Measurements from ENCODE around the gene PZP.
"Not testable (repeated sequence)": the region's sequence is repeated elsewhere in the genome, so short reads cannot be mapped to it uniquely, and the experiment has no call there.

Gene PZP

DNA sequence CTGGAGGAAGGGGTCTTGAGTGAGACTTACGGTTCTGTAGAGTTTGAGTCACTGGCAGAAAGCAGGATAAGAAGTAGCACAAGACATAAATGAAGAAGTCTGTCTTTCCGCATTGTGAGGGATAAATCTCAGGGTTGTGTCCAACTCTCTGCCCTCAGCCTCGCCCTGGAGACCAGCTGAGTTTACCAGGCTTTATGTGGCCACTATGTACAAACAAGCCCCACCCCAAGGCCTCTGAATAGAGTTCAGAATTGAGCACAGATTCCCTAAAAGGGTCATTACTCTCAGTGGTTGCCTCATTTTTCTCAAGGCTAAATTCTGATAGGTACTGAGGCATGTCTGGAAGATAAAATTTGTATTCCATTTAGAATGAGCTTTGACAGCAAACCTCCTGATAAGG is at the start of gene PZP:
TSS of gene PZP (minus strand) at position 167 of the 400 bp plus-strand sequence. CDS start at position 113, 54 bp downstream.
- no peak for DNase-seq (ENCODE audit: low read depth in 2 of 2, low spot score in 1 of 2)

DNA sequence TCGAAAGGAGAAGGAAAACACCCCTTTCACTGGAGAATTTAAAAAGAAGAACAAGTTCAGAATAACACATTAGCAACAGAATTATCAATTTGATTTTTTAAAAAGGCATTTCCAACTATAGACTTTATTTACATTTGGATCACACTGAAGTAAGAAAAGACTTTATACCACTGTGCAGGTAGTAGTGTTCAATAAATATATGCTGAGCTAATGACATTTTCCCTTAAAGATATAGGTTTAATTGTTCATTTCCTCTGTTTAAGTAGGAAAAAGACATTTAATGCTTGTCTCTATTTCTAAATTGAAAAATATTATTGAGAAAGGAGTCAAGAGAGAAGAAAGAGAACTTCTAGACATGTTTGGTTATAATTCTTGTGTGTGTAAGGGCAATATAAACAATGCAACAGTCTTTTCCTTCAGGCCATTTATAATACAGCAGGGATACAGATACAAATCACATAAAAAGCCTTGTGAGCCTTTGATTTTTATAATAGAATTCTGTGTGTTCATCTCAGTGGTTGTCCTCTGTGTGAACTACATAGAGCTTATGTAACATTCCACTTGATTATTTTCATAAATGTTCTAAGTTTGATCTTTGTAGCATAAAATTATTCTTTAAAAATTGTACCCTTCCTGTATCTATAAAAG is 48.7 kb upstream of the PZP start:
- no peak for DNase-seq (ENCODE audit: low read depth in 2 of 2, low spot score in 1 of 2)

DNA sequence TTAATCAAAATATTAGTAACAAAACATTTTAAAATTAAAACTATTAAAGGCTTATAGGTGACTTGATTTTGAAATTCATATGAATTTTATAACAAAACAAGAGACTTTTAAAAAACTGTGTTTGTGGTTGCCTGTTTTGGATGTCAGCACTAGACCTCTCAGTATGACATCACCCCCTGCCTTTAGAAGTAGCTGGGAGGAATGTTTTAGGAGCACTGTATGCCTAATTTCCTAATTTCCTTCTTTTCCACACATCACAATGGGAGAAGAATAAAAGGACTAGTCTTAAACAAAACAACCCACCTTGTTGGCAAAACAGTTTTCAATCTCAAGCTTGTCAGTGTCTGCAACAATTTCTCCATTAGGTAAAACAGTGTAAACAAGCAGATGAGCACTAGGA is 48.1 kb upstream of the PZP start:
- DNase-seq (ENCODE audit: low read depth in 2 of 2, low spot score in 1 of 2): no peak

DNA sequence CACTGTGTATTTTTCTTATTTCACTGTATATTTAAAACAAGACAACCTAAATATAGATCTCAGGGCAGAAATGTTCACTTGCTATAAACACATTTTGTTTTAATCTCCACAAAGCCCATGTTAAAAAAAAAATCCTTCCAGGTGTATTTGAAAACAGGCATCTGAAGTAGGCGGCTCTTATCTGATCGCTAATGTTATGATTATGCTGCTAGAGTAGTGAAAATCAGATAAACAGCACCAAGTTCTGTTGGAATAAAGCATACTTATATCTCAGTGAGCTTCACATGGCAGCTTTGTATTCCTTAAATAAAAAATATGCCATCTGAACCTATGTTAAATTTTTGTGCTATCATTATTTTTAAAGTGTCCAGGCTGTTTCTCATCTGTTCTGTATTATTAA is 47.6 kb upstream of the PZP start:
- no peak for DNase-seq (ENCODE audit: low read depth in 2 of 2, low spot score in 1 of 2)

DNA sequence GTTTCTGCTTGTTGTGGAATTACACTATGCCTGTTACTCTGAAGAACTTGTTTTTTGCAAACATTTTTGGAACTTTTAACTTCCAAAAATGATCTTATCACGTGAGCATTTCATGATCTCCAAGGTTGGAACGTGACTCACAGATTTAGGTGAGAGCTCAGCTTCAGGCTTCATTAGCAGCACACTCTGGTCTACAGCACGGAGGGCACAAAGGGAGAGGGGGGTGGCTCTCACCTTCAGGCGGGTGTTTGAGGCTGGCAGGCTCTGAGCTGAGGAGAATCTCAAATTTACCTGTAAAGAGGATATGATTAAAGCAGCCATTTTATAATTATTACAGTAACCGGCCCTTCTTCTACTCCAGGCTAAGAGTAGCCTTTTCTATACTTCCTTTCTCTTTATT is 45.3 kb upstream of the PZP start:
- DNase-seq (ENCODE audit: low read depth in 2 of 2, low spot score in 1 of 2): no peak

DNA sequence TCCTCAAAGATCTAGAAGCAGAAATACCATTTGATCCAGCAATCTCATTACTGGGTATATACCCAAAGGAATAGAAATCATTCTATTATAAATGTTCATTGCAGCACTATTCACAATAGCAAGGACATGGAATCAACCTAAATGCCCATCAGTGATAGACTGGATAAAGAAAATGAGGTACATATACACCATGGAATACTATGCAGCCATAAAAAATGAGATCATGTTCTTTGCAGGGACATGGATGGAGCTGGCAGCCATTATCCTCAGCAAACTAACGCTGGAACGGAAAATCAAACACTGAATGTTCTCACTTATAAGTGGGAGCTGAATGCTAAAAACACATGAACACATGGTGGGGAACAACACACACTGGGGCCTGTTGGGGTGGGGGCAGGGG is 44.6 kb upstream of the PZP start:
- not testable (repeated sequence) for DNase-seq (ENCODE audit: low read depth in 2 of 2, low spot score in 1 of 2)

DNA sequence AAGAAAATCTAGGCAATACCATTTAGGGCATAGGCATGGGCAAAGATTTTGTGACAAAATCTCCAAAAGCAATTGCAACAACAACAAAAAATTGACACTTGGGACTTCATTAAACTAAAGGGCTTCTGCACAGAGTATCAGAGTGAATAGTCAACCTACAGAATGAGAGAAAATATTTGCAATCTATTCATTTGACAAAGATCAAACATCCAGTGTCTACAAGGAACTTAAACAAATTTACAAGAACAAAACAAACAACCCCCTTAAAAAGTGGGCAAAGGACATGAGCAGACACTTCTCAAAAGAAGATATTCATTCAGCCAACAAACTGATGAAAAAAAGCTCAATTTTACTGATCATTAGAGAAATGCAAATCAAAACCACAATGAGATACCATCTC is 44.1 kb upstream of the PZP start:
- no peak for DNase-seq (ENCODE audit: low read depth in 2 of 2, low spot score in 1 of 2)

DNA sequence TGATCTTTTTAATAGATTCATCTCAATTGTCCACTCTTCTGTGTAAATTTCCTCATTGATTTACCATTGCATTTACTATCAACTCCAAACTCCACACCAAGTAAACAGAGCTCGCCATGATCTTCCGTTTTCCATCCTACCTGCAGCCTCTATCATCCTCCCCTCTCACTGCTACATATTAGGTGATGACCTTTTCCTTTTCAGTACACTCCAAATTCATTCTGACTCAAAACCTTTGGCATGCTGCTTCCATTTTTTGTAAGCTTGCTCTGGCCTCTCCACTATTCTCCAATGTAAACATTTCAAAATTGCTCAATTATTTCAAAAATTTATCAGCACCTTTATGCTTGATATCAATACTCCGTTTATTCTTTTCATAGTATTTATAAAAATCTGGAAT is 40.2 kb upstream of the PZP start:
- DNase-seq (ENCODE audit: low read depth in 2 of 2, low spot score in 1 of 2): no peak

DNA sequence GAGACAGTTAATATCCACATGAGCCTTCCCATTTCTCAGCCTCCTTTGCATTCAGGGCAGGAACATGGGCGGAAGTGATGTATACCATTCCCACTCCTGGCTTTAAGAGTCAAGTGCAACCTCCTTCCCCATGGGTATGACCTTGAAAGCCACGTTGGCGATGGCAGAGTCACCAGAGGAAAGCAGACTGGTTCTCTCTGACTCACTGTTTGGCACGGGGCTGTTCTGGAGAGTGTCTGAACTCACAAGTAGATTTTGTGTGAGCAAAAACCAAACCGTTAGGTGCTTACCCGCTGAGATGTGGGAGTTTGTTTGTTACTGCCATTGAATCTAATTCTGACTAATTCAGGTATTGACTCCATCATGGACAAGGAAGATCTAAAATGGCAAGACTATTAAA is 36.7 kb upstream of the PZP start:
- DNase-seq (ENCODE audit: low read depth in 2 of 2, low spot score in 1 of 2): no peak

DNA sequence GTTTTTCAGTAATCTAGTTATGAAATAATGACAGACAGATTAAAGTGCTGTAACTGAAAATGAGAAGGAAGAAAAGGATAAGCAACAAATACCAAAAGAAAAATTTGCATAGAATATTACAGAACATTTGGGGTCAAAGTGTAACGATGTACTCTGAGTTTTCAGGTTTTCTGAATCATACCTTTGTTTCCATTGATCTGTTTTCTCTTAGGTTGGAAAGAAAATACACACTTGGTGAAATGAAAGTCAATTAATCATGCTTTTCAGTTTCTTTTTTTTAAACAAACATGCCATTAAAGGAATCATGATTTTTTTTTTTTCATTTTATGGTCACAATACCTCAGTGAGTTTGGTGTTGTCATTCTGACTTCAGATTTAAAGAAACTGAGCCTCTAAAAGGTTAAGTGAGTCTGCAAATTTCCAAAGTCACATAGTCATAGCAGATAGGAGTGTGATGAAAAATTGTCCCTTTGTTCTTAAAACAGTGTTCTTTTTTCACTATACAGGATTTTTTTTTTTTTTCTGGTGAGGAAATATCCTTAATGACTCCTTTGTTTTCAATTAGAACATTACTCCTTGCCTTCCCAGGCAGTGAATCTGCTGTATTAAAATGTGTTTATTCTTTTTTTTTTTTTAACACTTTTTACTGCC is 35.9 kb upstream of the PZP start:
- no peak for DNase-seq (ENCODE audit: low read depth in 2 of 2, low spot score in 1 of 2)

DNA sequence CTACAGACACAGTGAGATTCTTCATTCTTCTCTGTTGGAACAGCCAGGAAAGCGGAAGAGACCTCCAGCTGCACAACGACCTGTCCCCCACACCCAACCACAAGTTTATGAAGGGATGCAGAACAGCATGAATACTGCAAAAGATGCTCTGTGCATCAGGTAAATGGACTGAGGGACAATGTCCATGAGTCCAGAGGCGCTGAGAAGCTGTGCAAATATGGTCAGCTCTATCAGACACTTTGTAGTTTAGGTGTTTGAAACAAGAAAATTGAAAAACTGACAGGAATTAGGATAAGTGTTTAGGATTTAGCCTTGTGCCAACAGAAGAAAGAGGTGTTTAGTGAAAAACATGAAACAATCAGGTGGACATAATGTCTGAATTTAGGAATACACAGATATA is 33.1 kb upstream of the PZP start:
- DNase-seq (ENCODE audit: low read depth in 2 of 2, low spot score in 1 of 2): no peak

DNA sequence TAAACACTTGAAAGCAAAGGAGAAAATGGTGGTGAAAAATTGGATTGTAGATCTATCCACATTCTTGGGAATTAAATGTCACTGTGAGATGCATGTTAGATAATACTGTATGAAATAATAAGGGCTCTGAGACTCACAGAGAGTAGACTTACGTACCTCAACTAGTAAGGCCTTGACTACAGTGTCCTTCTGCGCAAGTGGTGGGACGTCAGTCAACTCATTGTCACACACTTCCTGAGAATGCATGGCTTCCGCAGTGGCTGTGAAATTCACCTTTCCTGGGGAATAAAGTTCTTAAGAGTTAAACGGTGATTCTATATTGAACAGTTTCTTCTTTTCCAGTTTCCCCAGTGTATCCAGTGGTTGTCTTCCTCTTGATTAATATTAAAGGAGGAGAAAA is 32.6 kb upstream of the PZP start:
- DNase-seq (ENCODE audit: low read depth in 2 of 2, low spot score in 1 of 2): no peak

DNA sequence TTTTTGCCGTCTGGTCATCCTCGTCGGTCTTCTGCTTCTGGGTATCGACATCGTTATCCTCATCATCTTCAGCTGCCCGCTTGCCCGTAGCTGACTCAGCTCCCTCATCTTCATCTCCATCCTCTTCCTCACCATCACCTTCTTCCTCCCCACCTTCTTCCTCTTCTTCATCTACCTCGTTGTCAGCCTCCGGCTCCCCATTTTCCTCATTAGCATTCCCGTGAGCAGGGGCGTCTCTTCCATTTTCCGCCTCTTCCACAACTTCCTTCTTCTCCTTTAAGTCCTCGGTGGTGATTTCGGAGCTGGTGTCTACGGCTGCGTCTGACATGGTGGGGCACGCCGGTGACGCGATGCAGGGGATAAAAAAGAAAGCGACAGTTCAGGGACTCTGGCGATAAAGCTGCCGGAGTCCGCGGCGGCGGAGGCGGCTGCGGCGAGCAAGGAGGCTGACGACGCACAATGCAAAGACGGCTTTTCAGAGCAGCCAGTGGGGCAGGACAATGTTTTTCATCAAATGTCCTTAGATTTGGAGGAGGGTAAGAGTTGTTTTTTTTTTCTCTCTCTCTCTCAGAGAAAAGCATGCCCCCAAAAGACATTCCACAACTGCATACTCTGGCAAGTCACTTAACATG is 31.9 kb upstream of the PZP start:
- DNase-seq (ENCODE audit: low read depth in 2 of 2, low spot score in 1 of 2): peak in 1 of 2 donors; percentile 5

DNA sequence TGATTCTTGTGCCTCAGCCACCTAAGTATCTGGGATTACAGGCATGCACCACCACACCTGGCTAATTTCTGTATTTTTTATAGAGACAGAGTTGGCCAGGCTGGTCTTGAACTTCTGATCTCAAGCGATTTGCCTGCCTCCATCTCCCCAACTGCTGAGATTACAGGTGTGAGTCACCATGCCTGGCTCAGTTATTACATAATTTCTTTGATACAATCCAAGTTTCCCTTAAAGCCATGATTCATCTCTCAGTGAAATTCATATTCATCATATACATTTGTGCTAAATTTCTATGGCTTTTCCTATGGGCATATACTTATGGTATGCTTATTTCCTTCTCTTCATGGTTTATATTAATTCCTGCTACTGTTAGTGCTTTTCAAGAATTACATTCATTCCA is 29.1 kb upstream of the PZP start:
- no peak for DNase-seq (ENCODE audit: low read depth in 2 of 2, low spot score in 1 of 2)

DNA sequence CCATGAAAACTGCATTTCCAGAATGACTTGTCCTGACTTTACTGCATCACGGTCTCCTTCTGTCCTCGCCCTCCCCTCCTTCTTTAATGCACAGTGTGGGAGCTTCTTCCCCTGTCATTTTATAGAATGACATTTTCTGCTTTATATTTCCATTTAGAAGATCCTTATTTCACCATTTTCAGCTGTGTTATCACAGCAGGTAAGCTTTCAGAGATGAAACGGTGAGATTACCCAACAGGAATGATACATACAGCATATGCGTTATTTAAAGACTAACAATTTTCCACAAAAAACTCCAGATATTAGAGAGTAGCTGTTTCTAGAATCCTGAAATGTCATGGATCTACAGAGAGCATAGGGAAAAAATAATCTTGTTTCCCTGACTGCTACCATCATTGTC is 27.3 kb upstream of the PZP start:
- no peak for DNase-seq (ENCODE audit: low read depth in 2 of 2, low spot score in 1 of 2)

DNA sequence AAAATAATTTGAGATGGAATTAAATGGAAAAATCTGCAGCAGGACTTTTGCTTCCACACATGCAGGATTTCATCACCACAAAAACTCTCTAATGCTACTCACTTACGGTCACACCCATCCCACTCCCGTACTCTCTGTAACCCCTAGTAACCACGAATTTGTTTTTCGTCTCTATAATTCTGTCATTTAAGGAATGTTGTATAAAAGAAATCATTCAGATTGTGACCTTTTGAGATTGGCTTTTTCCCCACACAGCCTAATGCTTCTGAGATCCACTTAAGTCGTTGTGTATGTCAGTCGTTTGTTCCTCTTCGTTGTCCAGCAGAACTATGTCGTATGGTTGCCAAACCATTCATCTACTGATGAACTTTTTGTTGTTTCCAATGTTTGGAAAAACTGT is 19.8 kb upstream of the PZP start:
- no peak for DNase-seq (ENCODE audit: low read depth in 2 of 2, low spot score in 1 of 2)

DNA sequence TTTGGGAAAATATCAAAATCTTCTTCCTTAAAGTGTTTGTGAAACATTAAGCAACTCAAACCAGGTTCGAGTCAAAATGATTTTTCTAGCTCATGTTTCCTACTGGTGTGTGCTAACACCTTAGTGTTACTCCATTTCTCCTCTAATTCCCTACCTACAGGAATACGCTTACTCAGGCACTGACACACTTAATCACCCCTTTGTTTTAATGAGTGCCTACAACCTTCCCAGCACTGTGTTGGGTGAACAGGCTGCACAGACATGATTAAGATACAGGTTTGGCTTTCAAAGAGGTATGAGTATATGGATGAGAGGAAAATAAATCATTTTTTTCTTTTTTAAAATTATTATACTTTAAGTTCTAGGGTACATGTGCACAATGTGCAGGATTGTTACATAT is 15.6 kb upstream of the PZP start:
- DNase-seq (ENCODE audit: low read depth in 2 of 2, low spot score in 1 of 2): no peak

DNA sequence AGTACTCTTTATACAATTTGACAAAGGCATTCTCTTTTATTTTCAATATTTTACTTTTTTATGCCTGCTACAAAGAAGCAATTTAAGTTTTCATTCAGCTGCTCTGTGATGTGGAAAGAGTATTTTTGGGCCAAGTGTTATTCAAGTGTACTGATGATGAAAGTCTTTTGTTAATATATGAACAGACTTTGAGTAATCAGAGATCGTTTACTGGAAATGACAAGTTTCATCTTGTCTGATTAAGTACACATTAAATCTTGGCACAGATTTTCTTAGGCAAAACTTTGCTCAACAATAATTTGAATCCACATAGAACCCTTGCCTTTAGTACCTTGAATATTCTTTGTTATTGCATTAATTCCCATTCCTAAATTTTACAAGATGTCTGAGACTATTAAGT is 13.3 kb upstream of the PZP start:
- DNase-seq (ENCODE audit: low read depth in 2 of 2, low spot score in 1 of 2): no peak

DNA sequence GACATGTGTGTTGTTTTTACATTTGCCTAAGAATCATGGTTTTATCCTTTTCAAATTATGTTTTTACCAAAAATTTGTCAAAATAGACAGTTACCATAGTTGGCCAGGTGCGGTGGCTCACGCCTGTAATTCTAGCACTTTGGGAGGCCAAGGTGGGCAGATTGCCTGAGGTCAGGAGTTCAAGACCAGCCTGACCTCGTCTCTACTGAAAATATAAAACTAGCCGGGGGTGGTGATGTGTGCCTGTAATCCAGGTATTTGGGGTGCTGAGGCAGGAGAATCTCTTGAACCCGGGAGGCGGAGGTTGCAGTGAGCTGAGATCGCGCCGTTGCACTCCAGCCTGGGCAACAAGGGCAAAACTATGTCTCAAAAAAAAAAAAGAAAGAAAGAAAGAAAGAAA is 12.8 kb upstream of the PZP start:
- not testable (repeated sequence) for DNase-seq (ENCODE audit: low read depth in 2 of 2, low spot score in 1 of 2)

DNA sequence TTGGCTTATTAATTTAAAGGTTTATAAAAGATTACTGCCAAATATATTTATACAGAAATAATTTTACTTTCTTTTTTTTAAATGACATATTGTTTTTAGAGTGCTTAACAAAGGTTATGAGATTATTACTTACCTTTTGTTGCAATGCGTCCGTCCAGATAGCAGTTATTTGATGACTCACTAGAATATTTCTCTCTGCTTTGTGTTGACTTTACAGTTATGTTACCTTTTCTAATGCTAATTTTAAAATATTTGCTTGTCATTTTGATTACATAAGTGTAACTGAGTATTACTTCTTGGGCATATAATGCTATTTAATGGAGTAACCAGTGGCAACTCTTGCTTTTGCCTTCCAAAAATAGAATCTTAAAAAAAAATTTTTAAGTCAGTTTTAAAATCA is 6.3 kb upstream of the PZP start:
- no peak for DNase-seq (ENCODE audit: low read depth in 2 of 2, low spot score in 1 of 2)

DNA sequence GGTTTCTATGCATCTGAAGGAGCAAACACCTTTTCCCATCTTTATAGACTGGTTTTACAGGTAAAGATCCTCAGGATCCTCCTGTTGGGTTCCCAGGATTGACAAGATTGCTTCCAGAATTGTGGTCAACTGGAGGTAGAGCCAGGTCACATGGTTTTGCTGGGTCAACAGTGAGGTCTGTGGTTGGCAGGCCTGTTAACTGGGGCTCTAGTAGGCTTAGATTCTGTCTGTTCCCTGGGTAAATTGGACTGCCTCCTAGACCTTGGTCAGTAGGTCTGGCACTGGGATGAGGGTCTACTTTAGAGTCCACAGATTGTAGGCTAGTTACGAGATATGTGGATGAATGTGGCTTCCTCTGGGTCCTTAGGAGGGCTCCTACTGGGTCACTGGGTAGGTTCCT is 3.5 kb upstream of the PZP start:
- no peak for DNase-seq (ENCODE audit: low read depth in 2 of 2, low spot score in 1 of 2)

DNA sequence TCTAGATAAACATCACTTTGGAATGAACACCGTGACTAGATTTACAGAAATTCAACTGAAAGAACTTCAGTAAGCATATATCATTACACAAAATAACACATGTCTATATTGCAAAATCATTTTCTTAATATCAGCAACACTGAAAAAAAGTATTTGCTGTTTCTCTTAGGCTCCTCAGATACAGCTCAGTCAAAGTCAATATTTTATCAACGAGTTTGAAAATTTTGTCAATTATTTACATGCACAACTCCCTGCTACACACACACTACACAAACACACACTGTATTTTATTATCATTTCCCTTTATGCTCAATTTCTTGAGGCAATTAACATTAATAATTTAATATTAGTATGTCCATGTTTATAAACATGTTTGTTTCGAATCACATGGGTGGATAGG is 3.8 kb downstream of the PZP start:
- no peak for DNase-seq (ENCODE audit: low read depth in 2 of 2, low spot score in 1 of 2)

DNA sequence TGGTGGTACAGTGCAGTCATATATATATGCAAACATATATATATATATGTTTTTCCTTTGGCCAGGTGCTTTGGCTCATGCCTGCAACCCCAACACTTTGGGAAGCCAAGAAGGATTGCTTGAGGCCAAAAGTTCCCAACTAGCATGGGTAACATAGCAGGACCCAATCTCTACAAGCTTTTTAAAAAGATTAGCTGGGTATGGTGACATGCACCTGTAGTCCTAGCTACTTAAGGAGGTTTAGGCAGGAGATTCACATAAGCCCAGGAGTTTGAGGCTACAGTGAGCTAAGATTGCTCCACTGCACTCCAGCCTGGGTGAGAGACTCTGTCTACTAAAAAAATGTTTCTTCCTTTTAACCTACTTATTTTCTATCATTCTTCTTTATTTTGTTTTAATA is 10.2 kb downstream of the PZP start:
- DNase-seq (ENCODE audit: low read depth in 2 of 2, low spot score in 1 of 2): no peak

Data from stimulated activated CD8-positive, alpha-beta memory T cell treated with anti-CD3 and anti-CD28 coated beads, Interleukin-4, amount 100 ng/mL, for 1 hour (primary cell).